ENCODE results near the gene MAML2. TPM values are rescaled to one million over a fixed set of nuclear protein-coding genes. Genes with fewer than 3 reads are reported as not detected.

The MAML2 gene
- polyA plus RNA-seq, 3 donors, result 0.57 to 7.6 (median 1.2) TPM

DNA sequence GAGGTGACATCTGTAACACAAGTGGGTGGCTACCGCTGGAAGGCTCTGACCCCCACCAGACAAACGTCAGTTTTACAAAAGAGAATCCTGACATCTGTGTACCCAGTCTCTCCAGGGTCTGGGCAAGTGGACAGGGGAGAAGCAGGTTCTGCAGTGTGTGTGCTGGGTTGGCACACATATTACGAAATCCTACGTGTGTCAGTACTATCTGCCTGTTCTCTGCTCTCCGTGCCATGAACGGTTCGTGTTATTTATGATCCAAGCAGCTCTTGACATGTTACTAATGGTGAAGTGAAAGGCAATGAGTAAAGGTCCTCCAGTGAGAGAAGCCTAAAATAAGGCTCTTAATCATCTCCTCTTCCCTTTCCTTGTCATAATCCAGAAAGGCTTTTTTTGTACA is 217.6 kb downstream of the MAML2 start:
- 100% methylated on average over 1 of the region's 7 CpGs for WGBS (ENCODE audit: insufficient coverage)
- Mint-ChIP-seq H3K4me3 (no peak overlapping the region), H3K36me3 (no peaks in the 10 kb centered on the region), H3K9me3 (no peaks in the 10 kb centered on the region), H3K4me1 (peaks cover 2% of the 10 kb centered on the region), H3K27me3 (ENCODE audit: low read depth in 3 of 3) (peaks cover 0 to 3% (median 0%) of the 10 kb centered on the region in 3 donors), H3K27ac (no peak overlapping the region)
- no peaks in the 10 kb centered on the region for H3K4me1 ChIP-seq (ENCODE audit: control insufficient read depth in 1 of 2, insufficient read depth in 2 of 2, low read length in 2 of 2)
- peak in 2 of 3 donors; percentile 12 to 34 for DNase-seq
- H4K20me1 ChIP-seq (ENCODE audit: insufficient read depth, low read length), result no peaks in the 10 kb centered on the region
- H3K9me3 ChIP-seq (replicated peaks in 1 of 2; ENCODE audit: control insufficient read depth in 1 of 2, insufficient read depth in 1 of 2, low read length in 2 of 2), result no peaks in the 10 kb centered on the region
- no peak overlapping the region for H3K4me3 ChIP-seq (replicated peaks in 1 of 3; ENCODE audit: low read depth in 2 of 3, low read length in 3 of 3)
- no peaks in the 10 kb centered on the region for H3K36me3 ChIP-seq (replicated peaks in 1 of 2; ENCODE audit: control insufficient read depth in 1 of 2, insufficient read depth in 2 of 2, low read length in 2 of 2)
- H3K27ac ChIP-seq (ENCODE audit: low read depth in 1 of 2, low read length in 2 of 2), result no peak overlapping the region
- no peaks in the 10 kb centered on the region for H3K79me2 ChIP-seq (ENCODE audit: insufficient read depth, low read length)
- TF ChIP-seq CTCF (IDR thresholded peaks at IDR 0.05), result no peak
- H3K4me2 ChIP-seq (replicated peaks; ENCODE audit: extremely low read depth, low read length, poor library complexity, severe bottlenecking), result no peak overlapping the region
- no peaks in the 10 kb centered on the region for H3K27me3 ChIP-seq (ENCODE audit: control insufficient read depth in 2 of 2, insufficient read depth in 2 of 2, low read length in 2 of 2)
- H3K9ac ChIP-seq (ENCODE audit: insufficient read depth, low read length, poor library complexity, severe bottlenecking), result no peak overlapping the region
- intact Hi-C loops (cut with micrococcal nuclease), result no loop called here
- H2AFZ ChIP-seq (ENCODE audit: insufficient read depth, low read depth, low read length, poor library complexity, severe bottlenecking), result no peak overlapping the region

DNA sequence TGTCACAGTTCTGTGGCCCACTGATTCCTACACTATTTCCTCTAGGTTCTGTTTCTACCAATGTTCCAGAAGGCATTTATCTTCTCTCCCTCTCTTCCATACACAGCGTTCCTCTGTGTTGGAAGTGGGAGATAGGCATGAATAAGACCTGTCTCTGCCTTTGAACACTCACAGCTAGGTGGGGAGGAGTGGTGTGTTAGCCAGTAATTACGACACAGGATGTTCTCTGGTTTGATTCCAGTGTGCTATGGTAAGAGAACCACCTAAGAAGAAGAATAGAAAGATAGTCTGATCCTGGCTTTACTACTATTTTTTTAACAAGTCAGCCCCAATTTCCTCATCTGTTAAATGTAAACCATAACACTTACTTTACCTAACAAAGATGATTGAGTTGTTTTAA is 218.8 kb downstream of the MAML2 start:
- no peaks in the 10 kb centered on the region for H3K27me3 ChIP-seq (ENCODE audit: control insufficient read depth in 2 of 2, insufficient read depth in 2 of 2, low read length in 2 of 2)
- Mint-ChIP-seq H3K4me1 (peaks cover 2% of the 10 kb centered on the region), H3K27ac (no peak overlapping the region), H3K9me3 (no peaks in the 10 kb centered on the region), H3K4me3 (no peak overlapping the region), H3K27me3 (ENCODE audit: low read depth in 3 of 3) (peaks cover 0 to 3% (median 0%) of the 10 kb centered on the region in 3 donors), H3K36me3 (peaks cover 0 to 4% of the 10 kb centered on the region in 2 donors)
- WGBS (ENCODE audit: insufficient coverage), result no CpG with 5 or more reads among the region's 2 CpGs
- no peak overlapping the region for H3K4me3 ChIP-seq (replicated peaks in 1 of 3; ENCODE audit: low read depth in 2 of 3, low read length in 3 of 3)
- H3K79me2 ChIP-seq (ENCODE audit: insufficient read depth, low read length), result no peaks in the 10 kb centered on the region
- no peak for TF ChIP-seq CTCF (IDR thresholded peaks at IDR 0.05)
- H3K9ac ChIP-seq (ENCODE audit: insufficient read depth, low read length, poor library complexity, severe bottlenecking), result no peak overlapping the region
- H3K27ac ChIP-seq (ENCODE audit: low read depth in 1 of 2, low read length in 2 of 2), result no peak overlapping the region
- H3K4me1 ChIP-seq (ENCODE audit: control insufficient read depth in 1 of 2, insufficient read depth in 2 of 2, low read length in 2 of 2), result no peaks in the 10 kb centered on the region
- no peak overlapping the region for H2AFZ ChIP-seq (ENCODE audit: insufficient read depth, low read depth, low read length, poor library complexity, severe bottlenecking)
- intact Hi-C loops (cut with micrococcal nuclease), result no loop called here
- no peak overlapping the region for H3K4me2 ChIP-seq (replicated peaks; ENCODE audit: extremely low read depth, low read length, poor library complexity, severe bottlenecking)
- H3K36me3 ChIP-seq (replicated peaks in 1 of 2; ENCODE audit: control insufficient read depth in 1 of 2, insufficient read depth in 2 of 2, low read length in 2 of 2), result no peaks in the 10 kb centered on the region
- H3K9me3 ChIP-seq (replicated peaks in 1 of 2; ENCODE audit: control insufficient read depth in 1 of 2, insufficient read depth in 1 of 2, low read length in 2 of 2), result no peaks in the 10 kb centered on the region
- no peaks in the 10 kb centered on the region for H4K20me1 ChIP-seq (ENCODE audit: insufficient read depth, low read length)
- DNase-seq, result no peak
